B cell (primary cell): ENCODE results near the gene RAD54L2.

Experiments used
- EZH2 ChIP-seq: IDR thresholded peaks from 2 replicates; pipeline ENCODE4 v1.6.1; 2012; ENCODE audit warnings: borderline replicate concordance, low read depth, mild to moderate bottlenecking, moderate library complexity, low read length; ENCODE audit not compliant: insufficient read depth, poor library complexity, severe bottlenecking
- TF ChIP-seq, protein P1 (sequence below): fragments of 200-600 bp; IDR thresholded peaks from one replicate; pipeline ENCODE4 v1.8.0; 2022; ENCODE audit warnings: antibody characterized with exemption, mild to moderate bottlenecking

DNA sequence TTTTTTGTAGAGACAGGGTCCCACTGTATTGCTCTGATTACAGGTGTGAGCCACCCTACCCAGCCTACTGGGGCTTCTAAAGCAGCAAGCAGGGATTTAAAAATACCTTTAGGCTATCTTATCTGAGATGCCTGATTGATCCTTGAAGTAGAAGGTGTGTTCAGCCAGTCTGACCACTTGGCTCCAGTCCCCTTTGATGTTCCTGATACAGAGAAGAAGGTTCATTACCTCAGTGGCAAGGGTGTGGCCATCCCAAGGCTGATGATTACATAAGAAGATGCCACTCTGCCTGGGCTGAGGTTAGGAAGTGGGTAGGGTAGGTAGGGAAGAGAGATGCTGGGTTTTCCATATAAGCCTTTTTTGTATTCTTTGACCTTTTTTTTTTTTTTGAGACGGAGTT, 27.5 kb upstream of the RAD54L2 start:
- TF ChIP-seq, protein P1, sequence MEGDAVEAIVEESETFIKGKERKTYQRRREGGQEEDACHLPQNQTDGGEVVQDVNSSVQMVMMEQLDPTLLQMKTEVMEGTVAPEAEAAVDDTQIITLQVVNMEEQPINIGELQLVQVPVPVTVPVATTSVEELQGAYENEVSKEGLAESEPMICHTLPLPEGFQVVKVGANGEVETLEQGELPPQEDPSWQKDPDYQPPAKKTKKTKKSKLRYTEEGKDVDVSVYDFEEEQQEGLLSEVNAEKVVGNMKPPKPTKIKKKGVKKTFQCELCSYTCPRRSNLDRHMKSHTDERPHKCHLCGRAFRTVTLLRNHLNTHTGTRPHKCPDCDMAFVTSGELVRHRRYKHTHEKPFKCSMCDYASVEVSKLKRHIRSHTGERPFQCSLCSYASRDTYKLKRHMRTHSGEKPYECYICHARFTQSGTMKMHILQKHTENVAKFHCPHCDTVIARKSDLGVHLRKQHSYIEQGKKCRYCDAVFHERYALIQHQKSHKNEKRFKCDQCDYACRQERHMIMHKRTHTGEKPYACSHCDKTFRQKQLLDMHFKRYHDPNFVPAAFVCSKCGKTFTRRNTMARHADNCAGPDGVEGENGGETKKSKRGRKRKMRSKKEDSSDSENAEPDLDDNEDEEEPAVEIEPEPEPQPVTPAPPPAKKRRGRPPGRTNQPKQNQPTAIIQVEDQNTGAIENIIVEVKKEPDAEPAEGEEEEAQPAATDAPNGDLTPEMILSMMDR: no peak
- TF ChIP-seq EZH2: no peak
